ENCODE results near the gene SORCS2.

- TF ChIP-seq, protein P1, sequence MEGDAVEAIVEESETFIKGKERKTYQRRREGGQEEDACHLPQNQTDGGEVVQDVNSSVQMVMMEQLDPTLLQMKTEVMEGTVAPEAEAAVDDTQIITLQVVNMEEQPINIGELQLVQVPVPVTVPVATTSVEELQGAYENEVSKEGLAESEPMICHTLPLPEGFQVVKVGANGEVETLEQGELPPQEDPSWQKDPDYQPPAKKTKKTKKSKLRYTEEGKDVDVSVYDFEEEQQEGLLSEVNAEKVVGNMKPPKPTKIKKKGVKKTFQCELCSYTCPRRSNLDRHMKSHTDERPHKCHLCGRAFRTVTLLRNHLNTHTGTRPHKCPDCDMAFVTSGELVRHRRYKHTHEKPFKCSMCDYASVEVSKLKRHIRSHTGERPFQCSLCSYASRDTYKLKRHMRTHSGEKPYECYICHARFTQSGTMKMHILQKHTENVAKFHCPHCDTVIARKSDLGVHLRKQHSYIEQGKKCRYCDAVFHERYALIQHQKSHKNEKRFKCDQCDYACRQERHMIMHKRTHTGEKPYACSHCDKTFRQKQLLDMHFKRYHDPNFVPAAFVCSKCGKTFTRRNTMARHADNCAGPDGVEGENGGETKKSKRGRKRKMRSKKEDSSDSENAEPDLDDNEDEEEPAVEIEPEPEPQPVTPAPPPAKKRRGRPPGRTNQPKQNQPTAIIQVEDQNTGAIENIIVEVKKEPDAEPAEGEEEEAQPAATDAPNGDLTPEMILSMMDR (IDR thresholded peaks at IDR 0.05) = no peak
- TF ChIP-seq EZH2 (IDR thresholded peaks at IDR 0.05) = no peak
Measured at GRCh38 chr4:7357323-7357722, 165.0 kb downstream of the SORCS2 start.

Measured in neural progenitor cell (in vitro differentiated cells).